Stimulated activated CD4-positive, alpha-beta T cell treated with anti-CD3 and anti-CD28 coated beads, TNF-alpha, amount 100 ng/mL, for 4 hours (primary cell): ENCODE measurements around the gene CD300LB.

ENCODE experiments used
- DNase-seq, 3 experiments: peaks; one replicate each; pipeline ENCODE4 v3.0.0-alpha.2; 2020; ENCODE audit warnings: low read depth in 3 of 3

Gene CD300LB

GRCh38 chr17:74549343-74549742, 18.1 kb upstream of the CD300LB start:
- no peak for DNase-seq

- DNase-seq, result no peak
Observed at GRCh38 chr17:74547736-74548135, 16.5 kb upstream of the CD300LB start.

- DNase-seq, result no peak
Observed at GRCh38 chr17:74547264-74547663, 16.0 kb upstream of the CD300LB start.

GRCh38 chr17:74546586-74546985, 15.3 kb upstream of the CD300LB start:
- DNase-seq, result no peak

- DNase-seq, result no peak
Observed at GRCh38 chr17:74545843-74546230, 14.6 kb upstream of the CD300LB start, which contains the start of gene CD300C. TSS of gene CD300C (minus strand) at chr17:74546115. CDS start at chr17:74545782, 333 bp downstream.

- no peak for DNase-seq
Observed at GRCh38 chr17:74544991-74545842, 13.9 kb upstream of the CD300LB start.

GRCh38 chr17:74543891-74544760, 12.9 kb upstream of the CD300LB start:
- DNase-seq, result no peak

- no peak for DNase-seq
Observed at GRCh38 chr17:74543406-74543805, 12.1 kb upstream of the CD300LB start.

GRCh38 chr17:74542727-74543383, 11.6 kb upstream of the CD300LB start:
- no peak for DNase-seq

- no peak for DNase-seq
Observed at GRCh38 chr17:74542166-74542565, 10.9 kb upstream of the CD300LB start.

- DNase-seq, result no peak
Observed at GRCh38 chr17:74541176-74542111, 10.2 kb upstream of the CD300LB start.

- DNase-seq, result no peak
Observed at GRCh38 chr17:74539281-74539820, 8.1 kb upstream of the CD300LB start.

GRCh38 chr17:74536890-74537289, 5.6 kb upstream of the CD300LB start:
- DNase-seq, result no peak

- DNase-seq, result no peak
Observed at GRCh38 chr17:74532115-74532514, 840 bp upstream of the CD300LB start.

GRCh38 chr17:74530831-74531150, 484 bp downstream of the CD300LB start:
- no peak for DNase-seq

GRCh38 chr17:74529243-74529642, 2.0 kb downstream of the CD300LB start:
- no peak for DNase-seq

- DNase-seq, result no peak
Observed at GRCh38 chr17:74528491-74529199, 2.6 kb downstream of the CD300LB start.

GRCh38 chr17:74527756-74528155, 3.5 kb downstream of the CD300LB start:
- DNase-seq, result no peak

- no peak for DNase-seq
Observed at GRCh38 chr17:74527081-74527480, 4.2 kb downstream of the CD300LB start.

GRCh38 chr17:74526681-74527080, 4.6 kb downstream of the CD300LB start:
- DNase-seq, result no peak
